HS-27A (cell line): Measurements from ENCODE around the gene CCND2.

Source experiments
- DNase-seq: peaks from one replicate; pipeline ENCODE4 v3.0.0-alpha.2; 2012; ENCODE audit warnings: low read depth, missing footprints

CCND2 gene

DNA sequence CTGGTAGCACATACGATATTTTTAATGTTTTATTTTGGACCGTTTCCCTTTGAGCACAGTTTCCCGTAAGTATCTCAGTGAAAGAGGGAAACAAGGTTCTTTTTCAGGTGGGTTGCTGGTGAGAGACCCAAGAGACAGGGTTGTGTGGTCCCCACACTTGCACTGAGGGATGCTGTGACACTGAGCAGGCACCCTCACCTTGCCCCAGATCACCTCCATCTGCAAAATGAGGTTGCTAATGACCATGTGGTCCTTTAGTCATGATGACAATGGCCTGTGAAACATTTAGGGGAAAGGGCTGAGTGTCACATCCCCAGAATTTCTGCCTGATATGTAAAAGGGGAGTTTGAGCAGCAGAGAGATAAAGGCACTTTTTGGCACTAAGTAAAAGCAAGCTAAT lies 4.3 kb downstream of the CCND2 start:
- DNase-seq = no peak

DNA sequence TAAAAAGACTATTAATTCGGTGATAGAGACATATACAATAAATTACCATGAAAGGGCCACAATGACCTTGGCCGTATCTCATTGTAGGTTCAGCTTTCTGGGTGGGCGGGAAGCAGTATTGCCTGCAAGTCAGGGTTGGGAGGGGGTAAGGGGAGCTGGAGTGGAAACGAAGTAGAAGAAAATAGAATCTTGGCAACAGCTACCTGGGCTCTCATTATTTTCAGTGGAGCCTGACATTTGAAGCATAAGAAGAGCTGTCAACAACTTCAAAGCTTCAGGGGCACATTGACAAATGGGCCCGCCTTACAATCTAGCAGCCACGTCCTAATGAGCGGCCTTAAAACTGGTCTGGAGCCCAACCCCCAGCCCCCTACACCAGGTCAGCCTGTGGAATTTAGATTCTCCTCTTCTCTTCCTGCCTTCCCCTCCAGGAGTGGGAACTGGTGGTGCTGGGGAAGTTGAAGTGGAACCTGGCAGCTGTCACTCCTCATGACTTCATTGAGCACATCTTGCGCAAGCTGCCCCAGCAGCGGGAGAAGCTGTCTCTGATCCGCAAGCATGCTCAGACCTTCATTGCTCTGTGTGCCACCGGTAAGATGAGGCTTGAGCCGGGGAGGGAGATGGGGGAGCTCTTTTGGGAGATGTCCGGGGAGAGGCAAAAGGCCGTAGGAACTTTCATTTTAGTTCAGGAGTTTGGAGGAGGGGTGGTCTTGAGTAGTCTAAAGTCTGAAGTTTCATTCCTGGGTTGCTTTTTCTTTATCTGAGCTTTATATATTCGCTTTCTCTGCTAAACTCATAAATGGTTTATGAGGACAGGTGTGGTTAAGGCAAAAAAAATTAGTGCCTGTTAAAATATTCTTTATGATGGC lies 5.0 kb downstream of the CCND2 start:
- DNase-seq = no peak

DNA sequence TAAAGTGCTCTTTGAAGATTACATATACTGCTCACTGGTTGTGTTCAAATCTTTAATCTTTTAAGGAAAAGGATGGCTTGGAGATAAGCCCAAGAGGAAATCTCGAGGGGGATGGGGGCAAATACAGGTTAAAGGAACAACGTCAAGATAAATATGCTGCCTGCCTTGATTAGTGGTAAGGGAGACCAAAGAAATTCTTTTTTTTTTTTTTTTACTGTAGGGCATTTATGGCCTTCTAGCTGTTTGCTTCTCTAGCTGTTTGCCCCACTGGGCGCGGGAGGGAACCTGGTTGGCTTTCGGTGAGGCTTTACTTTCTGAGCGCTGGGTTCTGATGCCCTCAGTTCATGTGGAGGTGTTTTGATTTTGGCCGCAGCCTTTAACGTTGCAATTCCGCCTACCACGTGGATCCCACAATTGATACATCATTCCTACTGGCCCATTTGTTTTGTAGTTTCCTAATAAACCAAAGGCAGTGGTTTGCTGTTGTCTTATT lies 5.7 kb downstream of the CCND2 start:
- DNase-seq = no peak

DNA sequence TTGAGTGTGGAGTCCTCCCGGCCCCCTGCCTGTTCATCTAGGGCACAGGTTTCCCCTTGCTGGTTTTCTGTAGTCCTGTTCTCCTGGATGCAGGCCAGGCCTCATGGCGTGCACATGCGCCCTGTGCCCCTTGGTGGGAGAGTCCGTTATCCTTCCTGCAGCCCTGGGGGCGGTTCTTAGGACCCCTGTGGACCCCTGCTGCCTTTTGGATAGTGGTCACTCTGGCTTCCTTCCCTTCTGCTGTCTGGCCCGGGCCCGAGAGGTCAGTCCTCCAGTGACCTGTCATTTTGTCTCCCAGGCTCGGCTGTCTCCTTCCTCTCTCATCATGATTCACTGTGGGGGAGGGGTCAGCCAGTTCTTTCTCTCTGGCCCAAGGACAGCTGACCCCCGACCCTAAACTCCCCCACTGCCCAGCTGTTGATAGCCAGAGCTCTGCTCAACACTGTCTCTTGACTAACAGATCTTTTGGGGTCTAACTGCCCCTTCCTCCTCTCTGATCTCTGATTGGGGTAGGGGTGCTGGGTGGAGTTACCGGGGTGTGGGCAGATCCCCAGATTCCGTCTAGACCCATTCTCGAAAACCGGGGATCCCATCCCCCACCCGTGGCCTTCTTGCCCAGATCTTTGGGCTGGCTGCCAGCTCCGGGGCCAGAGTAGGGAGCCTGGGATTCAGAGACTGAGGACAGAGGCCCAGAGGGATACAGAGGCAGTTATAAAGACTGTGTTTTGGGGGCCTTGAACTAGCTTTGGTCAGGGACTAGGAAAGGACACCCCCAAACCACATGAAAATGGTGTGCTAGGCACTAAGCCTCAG lies 7.0 kb downstream of the CCND2 start:
- DNase-seq = no peak

DNA sequence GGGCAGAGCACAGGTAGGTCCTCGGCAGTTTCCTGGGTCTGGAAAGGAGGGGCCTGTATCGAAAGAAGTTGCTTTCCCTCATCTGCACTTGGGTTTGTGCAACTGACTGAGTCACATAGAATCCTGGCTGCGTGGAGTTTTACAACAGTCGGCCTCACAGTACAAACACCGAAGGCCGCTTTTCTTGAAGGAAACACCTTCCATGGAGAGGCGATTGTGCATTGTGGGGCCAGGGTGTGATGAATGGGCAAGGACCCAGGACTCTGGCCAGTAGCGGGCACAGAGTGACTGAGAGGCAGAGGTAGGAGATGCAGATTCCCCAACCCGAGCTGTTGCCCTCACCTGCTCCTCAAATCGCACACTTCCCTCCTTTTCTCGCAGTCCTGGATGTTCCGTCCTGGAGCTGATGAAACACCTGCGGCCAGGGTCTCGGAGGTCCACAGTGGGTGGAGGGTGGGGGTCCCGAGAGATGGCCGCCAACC lies 7.7 kb downstream of the CCND2 start:
- no peak for DNase-seq

DNA sequence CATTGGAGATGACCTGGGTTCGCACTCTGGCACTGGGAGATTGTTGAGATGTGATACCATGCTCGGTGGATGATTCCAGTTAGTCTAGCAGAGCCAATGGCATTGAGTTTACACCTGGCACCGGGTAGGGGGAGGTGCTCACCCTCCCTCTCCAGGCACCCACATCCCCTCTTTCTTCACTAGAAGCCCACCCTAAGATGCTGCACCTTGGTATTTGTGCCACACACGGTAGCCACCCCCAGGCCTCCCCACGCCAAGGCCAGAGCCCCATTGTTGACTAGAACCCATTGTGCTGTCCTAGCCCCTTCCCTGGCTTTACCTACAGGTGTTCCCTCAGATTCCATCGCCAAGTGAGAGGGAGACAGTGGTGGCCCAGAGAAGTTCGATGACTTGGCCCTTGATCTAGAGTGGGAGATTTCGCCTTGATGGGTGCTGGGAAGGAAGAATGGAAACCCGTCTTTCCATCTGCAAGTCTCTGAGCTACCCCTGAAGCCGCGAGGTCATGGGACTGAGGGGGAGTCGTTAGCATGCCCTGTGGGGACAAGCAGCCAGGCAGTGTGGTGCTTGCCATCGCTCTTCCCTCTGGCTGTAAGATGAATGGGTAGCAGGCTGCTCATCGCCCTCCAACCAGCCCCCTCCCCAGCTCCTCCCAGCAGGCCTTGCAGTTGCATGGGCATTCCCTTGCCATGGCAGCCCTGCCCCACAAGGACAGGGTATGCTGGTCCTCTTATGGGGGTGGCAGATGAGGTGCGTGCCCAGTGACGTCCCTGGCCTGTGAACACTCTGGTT lies 8.7 kb downstream of the CCND2 start:
- DNase-seq = no peak

DNA sequence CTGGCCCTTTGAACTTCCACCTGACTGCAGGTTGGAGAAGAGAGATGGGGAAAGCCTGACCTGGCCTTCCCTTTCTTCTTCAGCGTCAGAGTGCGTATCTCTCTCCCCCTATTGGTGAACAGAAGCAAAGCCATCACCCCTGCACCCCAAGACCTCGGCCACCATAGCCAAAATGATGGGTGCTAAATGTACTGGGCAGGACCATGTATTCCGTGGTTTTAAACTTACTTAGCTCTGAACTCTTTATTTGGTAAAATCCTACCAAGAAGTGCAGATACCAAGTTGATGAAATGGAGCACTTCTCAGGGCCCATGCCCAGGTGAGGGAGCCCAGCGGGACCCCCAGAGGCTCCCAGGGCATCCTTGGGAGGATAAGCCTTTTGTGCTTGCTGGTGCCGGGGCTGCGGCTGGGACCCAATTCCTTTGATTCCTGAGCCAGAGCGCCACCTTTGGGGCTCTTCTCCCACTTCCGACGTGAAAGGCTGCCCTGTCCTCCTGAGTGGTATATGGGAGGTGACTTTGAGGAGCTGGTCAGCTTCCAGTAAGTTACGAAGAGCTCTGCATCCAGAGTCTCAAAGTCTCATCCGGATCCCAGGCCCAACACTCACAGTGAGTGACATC lies 9.4 kb downstream of the CCND2 start:
- no peak for DNase-seq

DNA sequence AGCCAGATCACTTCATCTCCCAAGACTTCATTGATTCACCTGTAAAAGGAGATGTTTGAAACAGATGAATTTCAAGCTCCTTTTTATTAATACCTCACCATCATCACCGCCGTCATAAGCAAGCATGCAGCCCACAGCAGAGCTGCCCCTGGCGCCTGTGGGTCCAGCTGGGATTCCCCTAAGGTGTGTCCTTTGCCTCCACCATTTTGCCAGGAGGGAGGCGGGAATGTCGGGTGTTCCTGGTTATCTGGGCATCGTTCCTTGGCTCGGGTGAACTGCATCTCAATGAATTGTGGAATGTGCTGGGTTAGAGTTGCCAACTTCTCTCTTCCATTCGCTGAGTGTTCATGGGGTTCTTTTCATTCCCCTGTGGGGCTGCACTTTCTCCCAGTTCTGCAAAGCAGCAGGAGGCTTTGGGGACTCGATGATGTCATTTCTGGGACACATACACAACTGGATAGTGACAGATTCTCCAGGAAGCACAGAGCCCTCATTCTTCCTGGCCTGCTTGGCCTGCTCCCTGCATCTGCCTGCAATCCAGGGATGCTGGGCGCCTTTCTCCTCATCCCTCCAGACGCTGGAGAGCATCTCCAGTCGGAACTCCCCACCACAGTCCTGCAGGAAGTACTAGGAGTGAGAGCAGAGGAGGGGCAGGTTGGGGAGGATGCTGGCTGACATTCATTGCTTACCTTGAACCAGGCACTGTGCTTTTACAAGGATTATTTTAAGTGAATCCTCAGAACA lies 10.1 kb downstream of the CCND2 start:
- no peak for DNase-seq

DNA sequence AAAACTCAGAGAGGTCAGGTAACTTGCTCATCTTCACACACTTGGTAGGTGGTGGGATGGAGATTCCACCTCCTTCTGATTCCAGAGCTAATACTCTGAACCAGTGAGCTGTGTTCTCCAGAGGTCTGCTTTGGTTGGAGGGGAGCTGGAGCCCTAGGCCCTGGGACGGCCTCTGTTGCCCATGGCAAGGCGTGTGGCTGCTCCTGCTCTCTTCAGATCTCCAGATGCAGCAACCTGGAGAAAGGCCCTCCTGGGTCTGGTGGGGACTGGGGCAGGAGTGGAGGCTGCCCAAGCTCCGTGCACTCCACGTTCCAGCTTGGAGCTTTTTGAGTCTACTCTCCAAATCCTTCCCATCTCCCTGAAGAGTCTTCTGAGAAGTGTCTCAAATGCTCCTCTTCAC lies 10.7 kb downstream of the CCND2 start:
- DNase-seq = no peak

DNA sequence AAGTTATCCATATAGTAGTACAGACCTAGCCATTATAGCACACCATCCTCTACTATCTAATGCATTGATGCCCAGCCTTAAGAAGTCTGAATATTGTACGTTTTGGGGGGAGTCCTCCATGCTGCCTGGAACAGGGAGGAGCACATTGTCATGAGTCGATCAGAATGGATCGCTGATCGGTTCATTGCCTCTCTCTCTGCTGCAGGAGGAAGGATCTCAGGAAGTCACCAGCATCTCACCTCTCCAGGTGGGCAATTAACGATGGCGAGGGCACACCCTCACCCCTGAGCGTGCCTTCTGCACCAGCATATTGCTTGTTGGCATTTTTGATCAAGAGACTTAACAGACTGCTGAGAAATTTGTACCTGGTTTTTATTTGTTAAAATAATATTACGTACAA lies 11.5 kb downstream of the CCND2 start:
- no peak for DNase-seq

DNA sequence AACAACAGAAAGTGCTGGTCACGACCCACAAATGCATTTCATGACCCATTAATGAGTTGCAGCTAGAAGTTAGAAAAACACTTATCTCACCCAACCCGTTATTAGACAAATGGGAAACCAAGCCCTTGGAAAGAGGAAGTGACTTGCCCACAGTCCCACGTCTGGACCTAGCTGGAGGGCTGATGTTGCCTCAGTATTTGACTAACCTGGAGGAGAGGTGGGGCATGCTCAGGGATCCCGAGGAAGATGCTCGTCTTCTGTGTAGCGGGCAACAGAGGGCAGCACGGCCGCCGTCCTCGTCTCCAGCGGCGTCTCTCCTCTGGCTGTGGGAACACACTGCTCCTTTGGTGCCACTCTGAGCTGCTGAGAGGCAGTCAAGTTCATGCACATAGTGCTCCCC lies 12.7 kb downstream of the CCND2 start:
- no peak for DNase-seq

DNA sequence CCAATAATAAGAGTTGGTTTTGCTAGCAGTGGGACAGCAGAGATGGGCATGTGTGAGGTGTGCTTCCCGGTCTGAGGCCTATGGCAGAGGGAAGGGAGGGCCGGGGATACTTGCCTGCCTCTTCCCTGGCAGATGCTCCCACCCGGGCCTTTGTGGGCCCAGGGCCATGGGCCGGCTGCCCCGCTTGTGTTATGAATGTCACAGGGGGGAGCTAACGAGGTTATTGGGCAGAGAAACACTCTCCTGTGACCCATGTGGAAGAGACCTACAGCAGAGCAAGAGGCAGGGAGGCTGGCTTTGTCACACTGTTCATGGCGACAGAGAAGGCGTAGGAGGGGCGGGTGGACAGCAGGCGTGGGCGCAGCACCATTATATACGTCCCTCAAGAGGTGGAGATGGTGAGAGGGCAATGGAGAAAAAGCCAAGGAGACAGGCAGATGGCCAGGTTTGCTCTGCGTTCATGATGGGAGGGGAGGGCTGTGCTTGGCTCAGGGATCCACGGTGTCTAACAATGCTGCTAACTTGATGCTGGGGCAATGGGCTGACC lies 13.3 kb downstream of the CCND2 start:
- DNase-seq = no peak

DNA sequence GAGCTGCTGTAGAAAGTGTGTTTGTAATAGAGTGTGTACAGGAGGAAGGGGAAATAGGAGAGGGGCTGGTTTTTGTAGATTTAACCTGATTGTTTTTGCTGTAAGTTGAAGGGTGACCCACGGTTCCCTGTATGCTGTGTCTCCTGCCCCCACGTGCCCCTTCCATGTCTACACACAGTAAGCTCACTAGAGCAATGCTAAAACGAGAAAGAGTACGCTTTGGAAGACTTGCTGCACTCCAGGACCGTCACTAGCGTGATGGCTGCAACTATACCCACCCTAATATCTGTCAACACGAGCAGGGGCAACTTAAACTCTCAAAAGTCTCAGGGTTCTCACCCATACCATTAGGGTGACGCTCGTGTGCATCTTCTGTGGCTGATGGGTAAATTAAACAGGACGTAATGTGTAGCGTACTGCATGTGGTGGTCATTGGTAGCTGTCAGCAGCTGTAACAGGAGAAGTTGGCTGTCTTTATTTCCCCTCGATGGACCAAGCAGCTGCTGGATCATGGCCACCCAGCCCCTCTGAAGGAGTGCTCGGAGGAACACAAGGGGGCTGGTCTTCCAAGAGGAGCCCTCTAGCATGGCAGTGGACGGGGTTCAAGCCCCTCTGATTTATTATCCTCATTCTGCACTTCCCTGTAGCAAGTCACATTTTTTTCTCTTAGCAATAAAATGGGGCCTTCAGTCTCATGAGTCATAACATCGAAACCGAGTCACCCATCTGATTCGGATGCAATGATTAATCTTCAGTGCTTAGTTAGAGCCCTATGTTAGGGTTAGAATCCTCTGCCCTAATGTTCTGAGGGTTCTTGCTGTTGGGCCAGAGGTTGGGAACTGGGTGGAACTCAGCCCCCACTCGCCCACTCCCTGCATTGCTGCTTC lies 14.0 kb downstream of the CCND2 start:
- DNase-seq = no peak

DNA sequence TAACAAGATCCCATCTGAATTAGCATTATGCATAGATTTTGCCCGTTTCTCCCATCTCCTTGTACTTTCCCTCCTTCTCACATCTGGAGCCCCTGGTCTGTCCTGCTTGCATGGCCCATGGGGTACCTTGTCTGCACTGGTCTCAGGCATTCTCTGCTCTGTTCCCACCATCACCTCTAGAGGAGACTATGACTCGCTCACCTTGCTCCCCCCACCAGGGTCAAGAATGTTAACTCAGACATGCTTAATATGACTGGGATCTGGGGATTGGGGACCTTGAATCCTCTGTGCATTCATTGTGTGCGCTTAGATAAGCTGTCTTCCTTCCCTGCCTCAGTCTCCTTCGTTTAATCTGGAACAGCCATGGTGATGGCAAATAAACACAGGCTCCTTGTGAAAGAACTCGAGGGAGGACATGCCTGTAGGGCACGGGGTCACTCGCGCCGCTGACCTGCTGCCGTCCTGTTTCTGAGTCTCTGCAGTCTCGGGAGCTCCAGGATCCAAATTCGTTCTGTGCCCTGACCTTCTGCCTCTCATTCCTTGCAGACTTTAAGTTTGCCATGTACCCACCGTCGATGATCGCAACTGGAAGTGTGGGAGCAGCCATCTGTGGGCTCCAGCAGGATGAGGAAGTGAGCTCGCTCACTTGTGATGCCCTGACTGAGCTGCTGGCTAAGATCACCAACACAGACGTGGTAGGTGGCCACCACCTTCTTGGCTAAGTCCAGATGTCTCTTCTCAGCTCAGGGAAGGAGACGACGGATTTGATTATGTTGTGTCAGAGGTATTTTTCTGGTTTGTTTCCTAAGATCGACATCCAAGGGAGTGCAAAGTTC lies 15.0 kb downstream of the CCND2 start:
- no peak for DNase-seq

DNA sequence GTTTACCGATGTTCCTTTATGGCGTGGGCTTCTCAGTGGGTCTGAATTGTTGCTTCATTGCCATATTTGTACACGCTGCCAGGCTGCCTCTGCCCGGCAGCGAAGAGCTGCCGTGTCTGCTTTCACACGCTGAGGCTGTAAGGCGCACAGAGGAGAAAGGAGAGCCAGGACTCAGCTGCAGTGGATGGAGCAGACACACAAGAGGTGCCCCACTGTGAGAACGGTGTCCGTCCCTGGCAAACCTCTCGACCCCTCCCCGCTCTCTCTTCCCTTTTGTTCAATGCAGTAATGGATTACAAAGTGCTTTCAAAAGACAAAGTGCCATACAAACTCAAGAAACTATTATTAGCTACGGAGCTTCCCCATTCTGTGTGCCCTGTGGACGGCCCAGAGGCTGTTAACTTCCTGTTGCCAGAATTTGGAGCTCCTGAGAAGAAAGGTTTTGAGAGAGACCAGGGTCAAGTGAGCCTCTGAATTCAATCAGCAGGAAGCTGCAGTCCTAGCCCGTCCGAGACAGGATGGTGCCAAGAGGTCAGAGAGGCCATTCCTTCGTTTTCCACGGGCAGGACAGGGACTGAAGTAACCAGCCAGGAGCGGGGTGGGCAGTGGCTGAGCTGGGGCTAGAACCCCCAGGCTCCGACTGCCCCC lies 15.8 kb downstream of the CCND2 start:
- no peak for DNase-seq

DNA sequence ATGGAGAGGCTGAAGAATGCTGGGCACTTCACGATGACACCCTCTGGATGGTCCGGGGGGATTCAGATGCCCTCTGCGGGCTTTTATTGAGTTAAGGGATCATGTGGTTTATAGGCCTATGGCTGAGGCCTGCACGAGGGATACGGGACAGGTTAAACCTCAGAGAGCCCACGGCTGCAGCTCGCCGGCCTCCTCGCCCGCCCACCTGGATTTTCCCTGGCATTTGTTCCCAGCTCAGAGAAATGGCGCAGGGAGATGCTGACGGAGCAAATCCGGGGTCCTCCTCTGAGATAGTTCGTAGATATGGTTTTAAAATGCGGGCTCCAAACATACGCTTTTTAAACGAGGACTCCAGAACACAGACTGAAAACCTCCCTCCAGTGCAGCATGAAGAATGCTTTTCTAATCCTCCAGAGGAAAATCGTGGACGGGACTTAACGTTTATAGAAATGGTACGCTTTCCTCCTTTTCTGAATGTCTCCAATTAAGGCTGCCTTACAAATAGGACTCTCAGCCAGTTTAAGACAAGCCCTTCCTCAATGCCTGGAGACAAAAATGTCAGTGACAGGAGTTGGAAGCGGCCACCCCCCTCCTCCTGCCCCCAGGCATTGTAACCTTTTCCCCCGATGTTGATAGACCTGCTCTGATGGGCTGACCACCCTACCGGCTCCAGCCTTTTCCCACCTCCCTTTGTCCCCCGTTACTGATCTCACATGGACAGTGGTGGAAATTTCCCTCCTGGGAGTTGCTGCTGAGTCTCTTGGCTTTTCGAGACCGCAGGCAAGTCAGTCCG lies 16.6 kb downstream of the CCND2 start:
- DNase-seq = no peak

DNA sequence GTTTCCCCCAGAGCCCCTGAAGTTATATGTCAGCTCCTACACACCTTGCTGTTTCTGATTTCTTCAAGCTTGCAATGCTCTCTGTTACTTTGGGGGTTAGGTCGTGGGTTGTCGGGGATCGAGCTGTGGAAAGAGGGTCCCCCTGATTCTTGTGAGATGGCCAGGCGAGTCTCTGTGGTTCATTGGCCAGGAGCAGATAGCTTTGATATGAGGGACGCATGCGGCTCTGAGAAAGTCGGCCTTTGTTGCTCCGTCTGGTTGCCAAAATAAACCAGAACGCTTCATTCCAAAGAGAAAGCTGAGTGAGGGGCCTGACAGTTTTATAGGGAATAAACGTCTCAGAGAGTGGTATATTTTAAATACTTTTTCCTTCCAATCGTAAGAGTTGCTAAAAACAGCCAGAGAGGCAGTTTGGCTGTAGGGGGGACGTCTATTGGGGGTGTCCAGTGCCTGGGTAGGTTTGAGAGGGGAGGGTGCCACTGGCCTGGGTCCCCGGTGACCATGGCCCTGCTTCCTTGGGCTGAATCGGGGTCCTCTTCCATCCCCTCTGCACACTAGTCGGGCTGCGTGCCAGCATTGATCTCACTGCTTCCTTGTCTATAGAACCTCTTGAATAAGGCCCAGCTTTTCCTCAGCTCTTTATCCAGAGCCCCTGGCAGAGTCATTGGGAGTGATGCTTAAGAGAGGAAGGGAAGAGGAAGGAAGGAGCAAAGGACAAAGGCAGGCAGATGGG lies 18.9 kb downstream of the CCND2 start:
- no peak for DNase-seq
